Stimulated activated CD4-positive, alpha-beta T cell treated with anti-CD3 and anti-CD28 coated beads, Interleukin-1b, Interleukin-23, amount 100 ng/mL, for 48 hours (primary cell): ENCODE results near the gene VENTX.
"Not testable (repeated sequence)": the region's sequence is repeated elsewhere in the genome, so short reads cannot be mapped to it uniquely, and the experiment has no call there.

ENCODE experiments used
- DNase-seq: peaks from one replicate; pipeline ENCODE4 v3.0.0-alpha.2; 2020

The VENTX gene

DNA sequence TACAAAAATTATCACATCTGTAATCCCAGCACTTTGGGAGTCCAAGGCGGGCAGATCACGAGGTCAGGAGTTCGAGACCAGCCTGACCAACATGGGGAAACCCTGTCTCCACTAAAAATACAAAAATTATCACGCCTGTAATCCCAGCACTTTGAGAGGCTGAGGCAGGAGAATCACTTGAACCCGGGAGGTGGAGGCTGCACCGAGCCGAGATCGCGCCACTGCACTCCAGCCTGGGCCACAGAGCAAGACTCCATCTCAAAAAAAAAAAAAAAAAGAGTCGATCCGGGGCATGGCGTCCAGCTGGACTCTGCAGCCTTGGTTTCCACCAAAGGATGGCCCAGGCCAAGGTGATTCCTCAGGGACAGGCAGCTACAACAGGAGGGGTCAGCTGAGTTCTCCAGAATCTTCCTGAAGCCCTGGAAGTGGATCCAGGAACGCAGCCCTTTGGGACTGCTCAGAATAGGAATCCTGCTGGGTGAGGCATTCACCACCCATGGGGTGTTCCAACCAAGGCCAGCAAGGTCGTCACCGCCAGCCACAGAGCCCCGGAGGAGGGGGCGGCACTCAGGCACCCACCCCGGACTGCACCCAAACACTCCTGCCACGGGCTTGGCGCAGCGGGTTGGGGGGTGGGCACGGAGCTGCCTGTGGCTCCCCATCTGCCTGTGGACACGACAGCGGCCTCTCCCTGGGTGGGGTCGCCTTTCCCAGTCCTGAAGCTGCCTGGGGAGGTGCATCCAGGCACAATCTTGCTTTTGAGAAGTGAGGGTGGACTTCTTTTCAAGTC, 19.7 kb upstream of the VENTX start:
- DNase-seq: no peak

GRCh38 chr10:133218891-133219290, 18.8 kb upstream of the VENTX start:
- no peak for DNase-seq

GRCh38 chr10:133219782-133220181, 17.9 kb upstream of the VENTX start:
- DNase-seq: no peak

DNA sequence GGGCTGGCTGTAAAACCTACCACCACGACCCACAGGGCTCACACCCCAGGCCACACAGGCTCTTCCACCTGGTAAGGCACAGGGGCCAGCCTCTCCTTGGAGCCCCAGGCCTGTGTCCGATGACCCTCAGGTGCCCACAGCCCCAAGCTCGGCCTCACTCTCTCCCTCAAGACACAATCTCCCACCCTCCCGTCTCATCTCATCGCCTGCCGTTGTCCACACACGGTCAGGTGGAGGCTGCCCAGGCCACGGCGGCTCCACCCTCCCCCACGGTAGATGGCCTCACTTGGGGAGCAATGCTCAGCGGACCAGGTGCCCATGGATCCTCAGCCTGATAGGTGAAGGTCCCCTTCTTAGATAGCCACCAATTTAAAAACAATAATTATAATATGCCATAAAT, 16.3 kb upstream of the VENTX start:
- DNase-seq: no peak

DNA sequence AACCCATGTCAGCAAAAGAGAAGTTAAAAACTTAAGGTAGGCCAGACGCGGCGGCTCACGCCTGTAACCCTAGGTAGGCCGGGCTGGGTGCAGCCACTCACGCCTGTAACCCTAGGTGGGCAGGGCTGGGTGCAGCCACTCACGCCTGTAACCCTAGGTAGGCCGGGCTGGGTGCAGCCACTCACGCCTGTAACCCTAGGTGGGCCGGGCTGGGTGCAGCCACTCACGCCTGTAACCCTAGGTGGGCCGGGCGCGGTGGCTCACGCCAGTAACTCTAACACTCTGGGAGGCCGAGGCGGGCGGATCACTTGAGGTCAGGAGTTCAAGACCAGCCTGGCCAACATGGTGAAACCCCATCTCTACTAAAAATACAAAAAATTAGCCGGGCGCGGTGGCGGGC, 15.9 kb upstream of the VENTX start:
- DNase-seq: not testable (repeated sequence)

GRCh38 chr10:133224076-133224475, 13.6 kb upstream of the VENTX start:
- no peak for DNase-seq

GRCh38 chr10:133224756-133225372, 12.8 kb upstream of the VENTX start:
- DNase-seq: no peak

GRCh38 chr10:133225707-133226191, 11.9 kb upstream of the VENTX start:
- no peak for DNase-seq

GRCh38 chr10:133226251-133226808, 11.3 kb upstream of the VENTX start:
- DNase-seq: no peak

DNA sequence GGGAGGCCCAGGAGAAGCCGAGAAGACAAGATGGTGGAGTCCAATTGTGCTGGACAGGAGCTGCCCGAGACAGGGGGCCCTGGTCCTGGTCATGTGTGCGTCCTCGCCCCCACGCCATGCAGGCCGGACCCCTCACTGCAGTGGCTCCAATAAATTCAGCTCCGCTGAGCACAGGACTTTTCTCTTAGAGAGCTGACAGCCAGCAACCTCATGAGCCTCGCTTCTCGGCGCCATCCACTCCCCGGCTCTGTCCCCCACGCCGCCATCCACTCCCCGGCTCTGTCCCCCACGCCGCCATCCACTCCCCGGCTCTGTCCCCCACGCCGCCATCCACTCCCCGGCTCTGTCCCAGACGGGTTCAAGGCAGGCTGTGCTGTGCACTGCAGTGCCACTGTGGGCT, 10.4 kb upstream of the VENTX start:
- DNase-seq: no peak

GRCh38 chr10:133229265-133230043, 8.2 kb upstream of the VENTX start:
- DNase-seq: no peak

DNA sequence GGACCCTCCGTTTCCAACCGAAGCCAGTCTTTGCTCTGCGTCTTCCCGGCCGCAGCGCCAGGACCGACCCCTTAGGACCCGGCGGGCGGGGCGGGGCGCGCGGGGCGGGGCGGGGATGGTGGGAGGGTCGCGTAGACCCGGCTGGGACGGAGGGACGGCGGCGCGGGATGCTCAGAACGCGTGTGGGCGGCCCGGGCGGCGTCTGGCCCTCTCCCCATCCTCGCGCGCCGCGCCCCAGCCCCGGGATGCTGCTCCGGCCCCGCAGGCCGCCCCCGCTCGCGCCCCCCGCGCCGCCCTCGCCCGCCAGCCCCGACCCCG, 7.7 kb upstream of the VENTX start, which contains the start of gene UTF1:
Gene UTF1 (plus strand): TSS at position 174 of the 318 bp plus-strand sequence. CDS start 72 bp downstream, at position 246.
- no peak for DNase-seq

DNA sequence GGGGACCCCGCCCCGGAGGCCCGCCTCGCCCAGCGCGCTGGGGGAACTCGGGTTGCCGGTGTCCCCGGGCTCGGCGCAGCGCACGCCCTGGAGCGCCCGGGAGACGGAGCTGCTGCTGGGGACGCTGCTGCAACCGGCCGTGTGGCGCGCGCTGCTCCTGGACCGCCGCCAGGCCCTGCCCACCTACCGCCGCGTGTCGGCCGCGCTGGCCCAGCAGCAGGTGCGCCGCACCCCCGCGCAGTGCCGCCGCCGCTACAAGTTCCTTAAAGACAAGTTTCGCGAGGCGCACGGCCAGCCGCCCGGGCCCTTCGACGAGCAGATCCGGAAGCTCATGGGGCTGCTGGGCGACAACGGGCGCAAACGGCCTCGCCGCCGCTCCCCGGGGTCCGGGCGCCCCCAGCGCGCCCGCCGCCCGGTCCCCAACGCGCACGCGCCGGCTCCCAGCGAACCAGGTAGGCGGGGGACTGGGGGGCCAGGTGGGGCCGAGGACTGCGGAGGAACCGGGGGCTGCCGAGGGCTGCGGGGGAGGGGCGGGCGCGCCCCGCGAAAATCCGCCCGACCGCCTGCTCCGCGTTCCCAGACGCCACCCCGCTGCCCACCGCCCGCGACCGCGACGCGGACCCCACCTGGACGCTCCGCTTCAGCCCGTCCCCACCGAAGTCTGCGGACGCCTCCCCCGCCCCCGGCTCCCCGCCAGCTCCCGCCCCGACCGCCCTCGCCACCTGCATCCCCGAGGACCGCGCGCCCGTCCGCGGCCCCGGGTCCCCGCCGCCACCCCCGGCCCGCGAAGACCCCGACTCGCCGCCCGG, 7.1 kb upstream of the VENTX start:
- DNase-seq: no peak

DNA sequence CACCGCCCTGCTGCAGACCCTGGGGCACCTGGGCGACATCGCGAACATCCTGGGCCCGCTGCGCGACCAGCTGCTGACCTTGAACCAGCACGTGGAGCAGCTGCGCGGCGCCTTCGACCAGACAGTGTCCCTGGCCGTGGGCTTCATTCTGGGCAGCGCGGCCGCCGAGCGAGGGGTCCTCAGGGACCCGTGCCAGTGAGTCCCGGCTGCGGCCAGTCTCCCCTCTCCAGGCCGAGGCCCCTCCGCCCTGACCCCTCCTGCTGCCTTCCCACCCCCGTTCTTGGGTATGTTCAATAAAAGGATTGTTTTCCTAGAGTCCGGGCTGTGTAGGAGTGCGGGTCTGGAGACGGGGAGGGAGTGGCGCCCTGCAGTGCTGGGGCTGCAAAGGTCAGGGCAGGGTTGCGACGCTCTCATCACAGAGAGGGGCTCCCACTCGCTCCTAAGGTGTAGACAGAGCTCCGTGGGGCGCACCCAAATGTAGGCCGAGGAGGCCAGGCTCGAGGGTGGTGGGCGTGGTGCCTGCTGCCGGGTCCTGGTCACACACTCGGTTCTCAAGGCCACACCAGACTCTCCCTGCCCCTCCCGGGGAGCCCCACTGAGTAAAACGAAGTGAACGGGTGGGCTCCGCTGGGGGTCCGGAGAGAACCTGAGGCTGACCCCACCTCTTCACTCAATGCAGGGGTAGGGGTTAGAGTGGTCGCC, 6.3 kb upstream of the VENTX start:
- DNase-seq: no peak

DNA sequence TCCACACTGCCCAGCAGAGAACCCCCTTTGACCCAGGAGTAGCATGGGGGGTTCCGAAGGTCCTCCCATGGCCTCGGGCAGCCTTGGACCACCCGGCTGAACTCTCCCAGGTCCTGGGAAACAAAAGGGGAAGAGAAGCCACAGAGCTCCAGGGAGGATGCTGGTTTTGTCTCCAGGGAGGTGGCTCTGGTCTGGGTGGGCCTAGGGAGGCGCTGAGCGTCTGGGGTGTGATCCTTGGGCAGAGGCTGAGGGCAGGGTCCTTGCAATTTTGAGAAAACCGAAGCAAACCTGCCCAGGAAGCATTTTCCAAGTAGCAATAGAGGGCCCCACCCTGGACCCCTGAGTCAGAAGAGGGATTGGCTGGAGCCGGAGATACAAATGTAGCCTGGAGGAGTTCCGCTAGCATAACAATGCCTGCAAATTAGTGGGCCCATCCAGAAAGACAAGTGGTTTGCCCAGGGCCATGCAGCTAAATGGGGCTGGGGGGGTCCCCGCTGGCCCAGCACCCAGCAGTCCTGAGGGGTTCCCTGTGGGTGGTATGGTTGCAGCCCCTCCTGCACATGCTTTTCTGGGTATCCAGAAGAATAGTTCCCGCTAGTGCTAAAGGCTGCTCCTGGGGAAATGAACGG, 5.6 kb upstream of the VENTX start:
- no peak for DNase-seq

GRCh38 chr10:133234796-133235195, 2.9 kb upstream of the VENTX start:
- DNase-seq: not testable (repeated sequence)

DNA sequence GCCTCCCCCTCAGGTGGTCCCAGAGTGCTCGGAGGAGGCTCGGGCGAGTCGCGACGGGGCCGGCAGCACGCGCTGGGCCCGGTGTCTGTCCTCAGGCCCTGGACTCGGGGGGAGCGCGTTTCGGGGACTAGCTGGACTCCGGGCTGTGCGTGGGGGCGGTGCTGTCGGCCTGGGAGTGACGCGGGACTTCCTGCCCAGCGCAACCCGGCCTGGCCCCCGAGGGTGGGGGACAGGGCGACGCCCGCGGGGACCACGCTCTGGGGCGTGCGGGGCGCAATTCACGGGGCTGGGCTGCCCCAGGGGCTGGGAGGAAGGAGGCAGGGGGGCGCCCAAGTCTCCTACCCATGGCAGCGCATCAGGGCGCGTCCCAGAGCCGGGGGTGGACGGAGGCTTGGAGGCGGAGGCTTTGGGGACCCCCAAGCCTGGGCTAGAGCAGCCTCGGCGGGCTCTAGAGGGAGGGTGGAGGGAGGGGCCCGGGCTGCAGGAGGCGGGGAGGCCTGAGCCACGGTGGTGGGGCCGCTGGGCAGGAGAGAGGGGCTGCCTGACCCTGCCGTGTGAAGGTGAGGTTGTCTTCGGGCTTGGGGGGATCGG, 2.3 kb upstream of the VENTX start:
- DNase-seq: no peak

DNA sequence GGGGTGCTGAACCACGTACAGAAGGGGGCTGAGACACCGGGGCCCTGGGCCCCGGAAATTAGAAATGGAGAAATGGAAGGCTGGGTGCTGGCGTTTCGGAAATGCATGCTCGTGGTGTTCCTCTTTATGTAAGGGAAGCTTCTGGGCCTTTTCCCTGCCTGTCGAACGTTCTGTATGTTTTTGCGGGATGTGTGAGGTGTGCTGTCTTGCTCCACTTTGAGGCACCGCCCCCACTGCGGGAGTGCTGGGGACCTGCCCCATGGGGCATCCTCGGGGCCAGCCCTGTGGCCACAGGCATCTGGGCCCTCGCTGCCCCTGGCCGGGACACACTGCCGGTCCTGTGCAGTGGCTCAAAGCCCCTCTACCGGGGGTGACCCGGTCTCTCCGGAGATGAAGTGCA, 1.7 kb upstream of the VENTX start:
- DNase-seq: no peak

- no peak for DNase-seq
Observed at GRCh38 chr10:133236401-133237240, 1.0 kb upstream of the VENTX start.

DNA sequence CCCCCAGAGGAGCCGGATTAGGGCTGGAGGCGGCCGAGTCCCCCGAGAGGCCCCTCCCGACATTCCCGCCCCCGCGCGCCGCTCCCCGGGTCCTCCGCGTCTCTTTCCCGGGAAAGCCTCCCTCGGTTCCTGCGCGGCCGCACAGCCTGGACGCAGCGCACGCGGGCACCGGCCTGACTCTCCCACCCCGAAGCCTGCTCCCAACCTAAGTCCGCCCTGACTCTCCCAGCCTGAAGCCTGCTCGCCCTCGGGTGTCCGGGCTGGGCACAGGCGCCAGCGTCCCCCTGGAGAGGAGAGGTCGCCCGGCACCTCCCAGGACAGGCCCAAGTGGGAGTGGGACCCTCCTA, 441 bp upstream of the VENTX start:
- no peak for DNase-seq
